ENCODE results near the gene B4GALNT1. TPM values are rescaled to one million over a fixed set of nuclear protein-coding genes. Genes with fewer than 3 reads are reported as not detected.
"Not testable (repeated sequence)": the region's sequence is repeated elsewhere in the genome, so short reads cannot be mapped to it uniquely, and the experiment has no call there.

Gene B4GALNT1
- total RNA-seq, 4 donors from 2014 or later = 0.88 to 7.9 (median 2.2) TPM

GRCh38 chr12:57666897-57667296 lies 33.9 kb upstream of the B4GALNT1 start:
- WGBS, 2 donors = 79 to 85% methylated on average over 5 of the region's 5 CpGs
- TF ChIP-seq POLR2A (IDR thresholded peaks at IDR 0.05) = no peak
- TF ChIP-seq CTCF (IDR thresholded peaks at IDR 0.05) = no peak
- DNase-seq = no peak
- H3K27ac ChIP-seq = no peak overlapping the region
- H3K9me3 ChIP-seq = no peaks in the 10 kb centered on the region
- no peaks in the 10 kb centered on the region for H3K4me1 ChIP-seq
- H3K27me3 ChIP-seq = no peaks in the 10 kb centered on the region
- intact Hi-C loops (cut with DNase I) = no loop called here
- H3K4me3 ChIP-seq (replicated peaks in 1 of 3) = no peak overlapping the region
- H3K36me3 ChIP-seq = no peaks in the 10 kb centered on the region

GRCh38 chr12:57665066-57665820 lies 32.2 kb upstream of the B4GALNT1 start:
- H3K36me3 ChIP-seq; H3K4me3 ChIP-seq (replicated peaks in 1 of 3); intact Hi-C loops (cut with DNase I); H3K9me3 ChIP-seq; H3K27me3 ChIP-seq; H3K4me1 ChIP-seq; H3K27ac ChIP-seq; DNase-seq: not testable (repeated sequence)
- 88 to 90% methylated on average over 8 to 15 of the region's 34 CpGs for WGBS, 2 donors

- Histone ChIP-seq H3K9me3 (no peaks in the 10 kb centered on the region), H3K4me3 (replicated peaks in 1 of 3) (no peak overlapping the region), H3K27ac (no peak overlapping the region), H3K36me3 (no peaks in the 10 kb centered on the region), H3K27me3 (no peaks in the 10 kb centered on the region), H3K4me1 (peaks cover 7 to 8% of the 10 kb centered on the region in 2 donors)
- DNase-seq = no peak
- TF ChIP-seq POLR2A (IDR thresholded peaks at IDR 0.05) (no peak), CTCF (IDR thresholded peaks at IDR 0.05) (no peak)
- intact Hi-C loops (cut with DNase I) = no loop called here
- WGBS, 2 donors = 86 to 87% methylated on average over 4 of the region's 4 CpGs
These were observed 28.4 kb upstream of the B4GALNT1 start for GRCh38 chr12:57661376-57661775.

GRCh38 chr12:57658890-57659289 lies 25.9 kb upstream of the B4GALNT1 start:
- intact Hi-C loops (cut with DNase I) = no loop called here
- Histone ChIP-seq H3K36me3 (no peaks in the 10 kb centered on the region), H3K27me3 (no peaks in the 10 kb centered on the region), H3K4me3 (replicated peaks in 1 of 3) (no peak overlapping the region), H3K9me3 (no peaks in the 10 kb centered on the region), H3K27ac (no peak overlapping the region), H3K4me1 (peaks cover 7 to 8% of the 10 kb centered on the region in 2 donors)
- no peak for DNase-seq
- WGBS, 2 donors = 63 to 67% methylated on average over 3 of the region's 3 CpGs
- no peak for TF ChIP-seq CTCF (IDR thresholded peaks at IDR 0.05)
- TF ChIP-seq POLR2A (IDR thresholded peaks at IDR 0.05) = no peak

- TF ChIP-seq POLR2A (IDR thresholded peaks at IDR 0.05) (no peak), CTCF (IDR thresholded peaks at IDR 0.05) (peak in 2 of 6 experiments; percentile 9 to 46)
- DNase-seq = peak; percentile 65 to 70
- intact Hi-C loops (cut with DNase I) = no loop called here
- Histone ChIP-seq H3K36me3 (no peaks in the 10 kb centered on the region), H3K9me3 (no peaks in the 10 kb centered on the region), H3K27me3 (no peaks in the 10 kb centered on the region), H3K4me1 (peaks cover 7 to 8% of the 10 kb centered on the region in 2 donors), H3K27ac (peak overlapping the region; percentile 32 to 79 (median 55)), H3K4me3 (replicated peaks in 1 of 3) (no peak overlapping the region)
- 20 to 31% methylated on average over 3 of the region's 3 CpGs for WGBS, 2 donors
These were observed 24.7 kb upstream of the B4GALNT1 start for GRCh38 chr12:57657744-57658143.

- DNase-seq; H3K27ac ChIP-seq; H3K9me3 ChIP-seq; intact Hi-C loops (cut with DNase I); H3K4me1 ChIP-seq; H3K27me3 ChIP-seq; H3K36me3 ChIP-seq; H3K4me3 ChIP-seq (replicated peaks in 1 of 3): not testable (repeated sequence)
- 74 to 89% methylated on average over 4 of the region's 4 CpGs for WGBS, 2 donors
These were observed 23.4 kb upstream of the B4GALNT1 start for GRCh38 chr12:57656408-57656807.

All from thyroid gland (tissue), 4 donors.